HK-2 (cell line): ENCODE results near the gene TPCN2.

ENCODE experiments used
- DNase-seq: peaks from one replicate; pipeline ENCODE4 v3.0.0-alpha.2; 2018; ENCODE audit not compliant: unreplicated experiment

Gene TPCN2

DNA sequence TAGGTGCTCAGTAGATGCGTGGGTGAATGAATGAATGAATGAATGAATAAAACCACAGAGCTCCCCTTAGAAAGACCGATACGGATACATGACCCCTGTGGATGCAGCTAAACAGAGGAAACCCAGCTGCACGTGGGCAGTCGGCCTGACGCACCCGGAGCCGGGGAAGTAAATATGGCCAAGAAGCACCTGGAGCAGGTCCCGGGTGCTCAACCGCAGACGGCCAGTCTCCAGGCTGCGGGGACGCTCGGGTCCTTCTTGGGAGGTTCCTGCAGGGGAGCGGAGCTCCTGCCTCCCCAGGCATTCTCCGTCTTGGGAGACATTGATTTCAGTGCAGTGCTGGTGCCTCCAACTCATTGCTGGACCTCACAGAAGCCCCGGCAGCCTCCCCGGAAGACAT, 11.7 kb upstream of the TPCN2 start:
- DNase-seq = no peak

GRCh38 chr11:69037544-69037943, 11.2 kb upstream of the TPCN2 start:
- no peak for DNase-seq

GRCh38 chr11:69039501-69039900, 9.2 kb upstream of the TPCN2 start:
- DNase-seq = no peak

- DNase-seq = no peak
Measured at GRCh38 chr11:69040051-69040450, 8.7 kb upstream of the TPCN2 start.

DNA sequence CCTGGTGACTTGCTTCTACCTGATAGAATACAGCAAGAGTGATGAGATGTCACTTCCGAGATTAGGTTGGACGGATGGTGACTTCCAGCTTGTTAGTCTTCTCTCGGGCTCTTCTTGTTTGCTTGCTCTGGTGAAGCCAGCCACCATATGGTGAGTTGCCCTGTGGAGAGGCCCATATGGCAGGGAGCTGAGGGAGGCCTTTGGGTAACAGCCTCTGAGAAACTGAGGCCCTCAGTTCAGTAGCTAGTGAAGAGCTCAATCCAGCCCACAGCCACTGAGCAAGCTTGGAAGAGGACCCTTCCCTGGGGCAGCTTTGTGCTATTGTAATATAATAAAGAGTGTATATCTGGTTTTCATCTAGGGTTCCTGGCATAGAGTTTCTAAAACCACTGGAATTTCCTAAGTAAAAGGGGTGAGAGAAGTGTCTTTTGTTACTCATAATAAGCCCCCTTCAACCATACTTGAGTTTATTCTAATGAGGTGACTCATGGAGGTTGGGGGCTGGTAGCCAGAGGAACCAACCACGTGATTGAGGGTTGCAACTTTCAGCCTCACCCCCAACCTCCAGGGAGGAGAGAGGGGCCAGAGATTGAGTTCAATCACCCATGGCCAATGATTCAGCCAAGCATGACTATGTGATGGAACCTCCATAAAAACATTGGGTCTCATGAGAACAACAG, 8.0 kb upstream of the TPCN2 start:
- peak; percentile 58 for DNase-seq

DNA sequence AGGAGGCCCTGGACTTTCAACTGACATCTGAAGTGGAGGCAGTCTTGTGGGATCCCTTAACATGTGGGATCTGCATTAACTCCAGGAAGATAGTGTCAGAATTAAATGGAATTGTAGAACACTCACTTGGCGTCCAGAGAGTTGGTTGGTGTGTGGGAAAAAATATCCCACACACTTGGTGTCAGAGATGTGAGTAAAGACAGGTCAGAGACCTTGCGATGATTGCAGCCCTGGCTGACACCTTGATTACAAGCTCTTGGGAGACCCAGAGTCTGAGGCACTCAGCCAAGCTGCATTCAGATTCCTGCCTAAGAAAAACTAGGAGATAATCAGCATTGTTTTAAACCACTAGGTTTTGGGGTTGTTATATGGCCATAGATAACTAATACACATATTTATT, 7.2 kb upstream of the TPCN2 start:
- DNase-seq = peak; percentile 5

- peak; percentile 56 for DNase-seq
Measured at GRCh38 chr11:69044111-69045013, 4.4 kb upstream of the TPCN2 start.

DNA sequence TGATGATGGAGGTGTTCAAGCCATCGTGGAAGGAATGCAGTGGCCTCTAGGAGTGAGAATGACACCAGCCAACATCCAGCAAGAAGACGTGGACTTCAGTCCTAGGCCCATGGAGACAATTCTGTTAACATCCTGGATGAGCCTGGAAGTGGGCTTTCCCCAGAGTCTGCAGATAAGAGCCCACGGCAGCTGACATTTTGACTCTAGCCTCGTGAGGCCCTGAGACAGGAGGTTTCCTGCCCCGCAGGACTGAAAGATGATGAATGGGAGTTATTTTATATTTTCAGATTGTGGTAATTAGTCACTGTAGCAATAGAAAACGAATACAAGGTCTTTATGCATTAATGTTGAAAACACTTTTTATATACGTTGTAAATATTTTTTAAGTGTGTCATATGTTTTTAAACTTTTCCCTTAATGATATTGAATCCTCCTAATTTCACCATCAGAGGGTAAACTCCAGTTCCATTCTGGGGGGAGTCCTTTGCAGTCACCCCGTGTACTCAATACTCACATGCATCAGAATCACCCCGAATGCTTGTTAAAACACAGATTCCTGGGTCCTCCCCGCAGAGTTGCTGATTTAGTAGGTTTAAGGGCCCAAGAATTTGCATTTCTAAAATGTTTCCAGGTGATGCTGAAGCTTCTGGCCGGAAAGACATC, 570 bp upstream of the TPCN2 start:
- no peak for DNase-seq

- no peak for DNase-seq
Measured at GRCh38 chr11:69049490-69049867, 747 bp downstream of the TPCN2 start.

- no peak for DNase-seq
Measured at GRCh38 chr11:69050592-69051380, 2.1 kb downstream of the TPCN2 start.

DNA sequence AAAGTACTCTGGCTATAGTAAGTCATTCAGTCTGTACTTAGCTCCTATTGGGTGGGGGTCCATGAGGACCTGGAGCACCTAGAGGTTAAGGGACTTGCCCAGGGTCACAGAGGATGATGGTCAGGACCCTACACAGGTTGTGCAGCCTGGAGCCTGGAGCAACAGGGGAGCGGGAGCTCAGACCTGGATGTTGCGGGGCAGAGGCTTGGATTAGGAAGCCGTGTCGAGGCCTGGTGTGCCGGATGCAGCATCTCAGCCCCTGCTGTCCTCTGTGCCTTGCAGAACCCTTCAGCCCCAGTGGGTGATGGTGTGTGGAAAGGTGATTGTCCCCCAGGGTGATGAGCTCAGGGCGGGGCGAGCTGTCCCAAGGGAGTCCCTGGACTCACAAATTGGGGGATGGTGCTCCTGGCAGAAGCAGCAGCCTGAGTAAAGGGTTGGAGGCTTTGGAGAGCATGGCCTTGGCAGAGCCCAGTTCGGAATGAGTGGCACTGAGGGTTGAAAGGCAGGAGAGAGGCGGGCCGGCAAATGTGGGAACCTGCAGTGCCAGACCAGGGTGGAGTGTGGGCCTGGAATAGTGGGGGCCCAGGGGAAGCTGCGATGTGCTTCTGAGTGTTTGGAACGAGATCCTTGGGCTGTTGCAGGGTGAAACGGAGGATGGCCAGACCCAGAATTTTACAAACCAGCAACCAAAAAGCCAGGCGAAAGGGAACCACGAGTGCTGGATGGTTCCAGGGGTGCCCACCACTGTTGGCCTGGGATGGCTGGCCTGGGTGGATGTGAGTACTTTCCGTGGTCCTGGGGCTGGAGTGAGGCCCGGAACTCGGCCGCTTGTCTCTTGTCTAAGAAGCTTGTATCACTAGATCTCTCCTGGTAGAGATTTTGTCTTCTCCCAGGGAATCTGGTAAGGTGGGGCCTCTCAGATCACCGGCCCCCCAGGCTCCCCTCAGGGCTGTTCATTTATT, 2.9 kb downstream of the TPCN2 start:
- DNase-seq = no peak

DNA sequence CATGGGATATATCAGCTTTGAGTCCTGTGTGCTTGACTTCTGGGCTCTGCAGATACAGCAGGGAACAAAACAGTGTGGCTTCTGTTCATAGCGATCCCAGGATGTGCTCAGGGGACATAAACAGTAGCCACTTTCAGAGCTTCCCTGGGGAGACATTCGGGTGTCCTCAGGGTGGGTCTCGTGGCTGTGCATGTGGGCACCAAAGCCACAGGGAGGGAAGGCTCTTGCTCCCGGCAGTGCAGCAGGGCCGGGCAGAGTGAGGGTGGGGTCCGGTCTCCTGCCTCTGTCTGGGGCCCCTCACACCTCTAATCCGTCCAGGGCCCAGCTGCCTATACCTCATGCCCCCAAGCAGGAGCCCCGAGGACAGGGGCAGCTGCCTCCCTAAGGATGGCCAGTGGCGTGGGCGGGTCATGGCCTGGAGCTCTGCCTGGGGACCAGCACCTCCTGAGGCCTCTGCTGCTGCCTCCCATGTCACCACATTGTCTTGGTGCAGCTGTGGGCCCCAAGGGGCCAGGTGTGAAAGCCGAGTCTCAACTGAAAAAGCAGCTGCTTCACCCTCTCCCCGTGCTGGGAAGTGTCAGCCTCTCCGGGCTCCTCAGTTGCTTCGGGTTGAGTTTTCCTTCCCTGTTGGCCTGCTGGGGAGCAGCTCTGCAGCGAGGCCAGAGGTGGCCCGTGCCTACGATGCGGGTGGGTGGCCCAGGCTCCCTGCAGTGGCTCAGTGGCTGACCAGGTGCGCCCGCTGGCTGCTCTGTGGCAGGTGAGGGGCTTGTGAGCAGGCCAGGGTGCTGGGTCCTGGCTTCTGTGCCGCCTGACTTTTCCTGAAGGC, 3.8 kb downstream of the TPCN2 start:
- no peak for DNase-seq

DNA sequence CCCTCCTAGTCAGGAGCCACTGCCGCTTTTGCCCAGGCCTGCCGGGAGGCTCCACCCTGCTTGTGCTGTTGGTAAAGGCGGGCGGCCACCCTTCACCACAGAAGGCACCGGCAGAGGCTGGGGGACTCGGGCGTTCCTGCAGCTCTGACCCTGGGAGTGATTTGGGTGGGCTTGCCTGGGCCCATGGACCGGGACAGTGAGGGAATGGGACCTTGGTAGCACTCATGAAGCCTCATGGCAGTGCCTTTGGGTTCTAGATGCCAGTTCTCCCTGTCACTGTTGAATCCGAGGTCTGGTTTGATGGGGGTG, 4.4 kb downstream of the TPCN2 start:
- DNase-seq = no peak

DNA sequence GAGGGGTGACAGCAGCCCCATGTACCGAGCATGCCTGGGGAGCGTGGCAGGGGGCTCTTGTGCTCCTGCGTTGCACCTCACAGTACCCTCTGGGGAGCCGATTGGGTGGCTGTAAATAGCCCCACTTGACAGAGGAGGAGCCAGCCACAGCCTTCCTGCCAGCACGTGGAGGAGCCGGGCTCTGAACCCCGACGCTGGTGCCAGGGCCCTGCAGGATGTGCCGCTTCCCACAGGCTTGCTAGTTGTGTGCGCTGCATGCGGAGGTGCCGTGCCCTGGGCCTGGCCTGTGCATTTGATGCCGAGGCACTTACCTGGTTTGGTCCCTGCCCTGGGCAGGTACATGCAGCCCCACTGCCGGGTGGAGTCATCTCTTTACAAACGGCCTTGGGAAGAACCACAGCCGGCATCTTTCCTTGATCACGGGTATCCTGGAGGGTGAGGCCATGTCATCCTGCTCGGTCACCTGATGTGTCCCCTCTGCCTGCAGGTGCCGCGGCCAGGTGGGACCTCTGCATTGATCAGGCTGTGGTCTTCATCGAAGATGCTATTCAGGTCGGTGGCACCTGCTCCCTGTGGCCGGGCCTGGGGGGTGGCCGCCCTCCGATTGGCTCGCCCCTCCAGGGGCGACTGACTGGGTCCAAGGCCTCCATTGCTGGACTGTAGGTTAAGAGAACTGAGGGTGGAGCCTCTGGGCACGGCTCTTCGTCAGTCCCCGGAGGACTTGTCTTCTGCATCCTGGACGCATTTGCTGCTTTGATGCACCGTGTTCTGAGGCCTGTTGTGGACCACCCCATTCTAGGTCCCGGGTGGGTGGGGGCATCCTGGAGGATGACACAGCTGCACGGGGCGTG, 5.0 kb downstream of the TPCN2 start:
- DNase-seq = no peak

- DNase-seq = no peak
Measured at GRCh38 chr11:69054397-69055211, 5.9 kb downstream of the TPCN2 start.

GRCh38 chr11:69055212-69055586, 6.5 kb downstream of the TPCN2 start:
- DNase-seq = no peak

DNA sequence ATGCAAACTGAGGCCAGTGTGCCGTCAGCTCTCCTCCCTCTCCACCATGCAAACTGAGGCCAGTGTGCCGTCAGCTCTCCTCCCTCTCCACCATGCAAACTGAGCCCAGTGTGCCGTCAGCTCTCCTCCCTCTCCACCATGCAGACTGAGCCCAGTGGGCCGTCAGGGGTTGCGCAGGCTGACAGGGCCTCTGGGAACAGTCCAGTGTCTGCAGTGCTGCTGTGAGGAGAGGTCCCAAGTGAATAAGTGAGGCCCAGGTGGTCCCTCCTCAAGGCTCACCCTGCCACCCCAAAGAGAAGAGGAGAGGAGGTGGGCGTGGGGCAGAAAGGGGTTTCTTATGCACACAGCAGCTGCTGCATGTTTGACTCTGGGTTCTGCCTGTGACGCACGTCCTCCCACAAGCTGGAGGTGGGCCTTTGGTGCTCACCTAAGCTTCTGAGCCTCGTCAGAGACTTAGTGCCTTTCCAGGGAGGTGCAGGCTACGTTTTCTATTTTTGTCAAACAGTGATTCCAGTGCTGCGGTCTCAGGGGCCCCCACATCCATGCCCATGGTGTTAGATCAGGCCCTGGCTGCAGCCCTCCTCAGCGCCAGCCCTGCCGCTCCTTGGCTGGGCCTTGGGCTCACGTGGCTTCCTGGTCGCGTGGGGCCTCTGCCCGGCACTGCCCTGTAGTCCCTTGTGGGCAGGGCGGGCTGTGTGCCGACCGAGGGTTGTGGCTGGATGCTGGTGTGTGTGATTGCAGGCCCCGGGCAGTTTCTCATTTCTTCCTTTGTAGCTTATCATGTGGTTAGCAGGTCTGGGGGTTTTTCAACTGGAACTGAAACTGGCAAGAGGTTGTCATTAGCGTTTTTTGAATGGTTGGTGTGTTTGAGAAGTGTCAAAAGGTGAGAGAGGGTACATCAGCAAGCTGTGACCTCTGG, 7.1 kb downstream of the TPCN2 start:
- DNase-seq = no peak
